H9 (cell line): ENCODE data around the gene MGA. TPM values are rescaled to one million over a fixed set of nuclear protein-coding genes. Genes with fewer than 3 reads are reported as not detected.

Experiments
- DNase-seq: peaks from one replicate; pipeline ENCODE4 v3.0.0-alpha.2; 2017
- H2AFZ ChIP-seq: one replicate; pipeline ENCODE4 v1.6.1; 2013; ENCODE audit warnings: mild to moderate bottlenecking, low read length, control low read depth, moderate library complexity
- H2AK5ac ChIP-seq: 2 replicates; pipeline ENCODE4 v1.6.1; 2013; ENCODE audit warnings: low read length, control low read depth, mixed read lengths; ENCODE audit not compliant: insufficient read length
- H2BK120ac ChIP-seq: one replicate; pipeline ENCODE4 v1.6.1; 2013; ENCODE audit warnings: low read depth, mild to moderate bottlenecking, low read length, control low read depth, inconsistent platforms; ENCODE audit not compliant: poor library complexity, severe bottlenecking
- H2BK12ac ChIP-seq: 2 replicates; pipeline ENCODE4 v1.6.1; 2013; ENCODE audit warnings: low read length, control low read depth, mixed read lengths, low read depth; ENCODE audit not compliant: insufficient read length
- H2BK15ac ChIP-seq: 2 replicates; pipeline ENCODE4 v1.6.1; 2013; ENCODE audit warnings: low read depth, low read length, control low read depth
- H2BK20ac ChIP-seq: one replicate; pipeline ENCODE4 v1.6.1; 2013; ENCODE audit warnings: low read depth, mild to moderate bottlenecking, low read length, control low read depth, inconsistent platforms; ENCODE audit not compliant: poor library complexity, severe bottlenecking
- H2BK5ac ChIP-seq: 2 replicates; pipeline ENCODE4 v1.6.1; 2013; ENCODE audit warnings: low read length, control low read depth, mixed read lengths; ENCODE audit not compliant: insufficient read length
- H3K14ac ChIP-seq: 2 replicates; pipeline ENCODE4 v1.6.1; 2013; ENCODE audit warnings: low read length, control low read depth; ENCODE audit not compliant: insufficient read depth
- H3K18ac ChIP-seq: 2 replicates; pipeline ENCODE4 v1.6.1; 2013; ENCODE audit warnings: low read depth, mild to moderate bottlenecking, mixed read lengths, low read length, control low read depth; ENCODE audit not compliant: insufficient read length
- H3K23ac ChIP-seq: 2 replicates; pipeline ENCODE4 v1.6.1; 2013; ENCODE audit warnings: low read length, control low read depth, mixed read lengths, low read depth; ENCODE audit not compliant: insufficient read length
- H3K23me2 ChIP-seq: 2 replicates; pipeline ENCODE4 v1.6.1; 2013; ENCODE audit warnings: low read depth, mild to moderate bottlenecking, mixed read lengths, low read length, control low read depth; ENCODE audit not compliant: insufficient read length, poor library complexity, severe bottlenecking
- H3K27ac ChIP-seq: 2 replicates; pipeline ENCODE4 v1.5.1; 2013; ENCODE audit warnings: low read length, control low read depth, mixed read lengths, low read depth; ENCODE audit not compliant: insufficient read length
- H3K27me3 ChIP-seq: 2 replicates; pipeline ENCODE4 v1.6.1; 2013; ENCODE audit warnings: low read length, control low read depth, inconsistent platforms; ENCODE audit not compliant: insufficient read depth
- H3K4ac ChIP-seq: 2 replicates; pipeline ENCODE4 v1.6.1; 2013; ENCODE audit warnings: low read depth, mild to moderate bottlenecking, control low read depth, inconsistent platforms, low read length, moderate library complexity
- H3K4me1 ChIP-seq: 2 replicates; pipeline ENCODE4 v1.6.1; 2013; ENCODE audit warnings: low read length, control low read depth, inconsistent platforms; ENCODE audit not compliant: insufficient read depth
- H3K4me2 ChIP-seq: 2 replicates; pipeline ENCODE4 v1.6.1; 2013; ENCODE audit warnings: low read length, control low read depth, mixed read lengths; ENCODE audit not compliant: insufficient read length, insufficient read depth
- H3K56ac ChIP-seq: 2 replicates; pipeline ENCODE4 v1.6.1; 2013; ENCODE audit warnings: low read depth, mild to moderate bottlenecking, mixed read lengths, low read length, control low read depth; ENCODE audit not compliant: insufficient read length
- H3K79me1 ChIP-seq: 2 replicates; pipeline ENCODE4 v1.6.1; 2013; ENCODE audit warnings: low read depth, mild to moderate bottlenecking, moderate library complexity, low read length, control low read depth, inconsistent platforms; ENCODE audit not compliant: insufficient read depth, poor library complexity, severe bottlenecking
- H3K79me2 ChIP-seq: 2 replicates; pipeline ENCODE4 v1.6.1; 2013; ENCODE audit warnings: low read length, control low read depth, inconsistent platforms; ENCODE audit not compliant: insufficient read depth
- H3K9ac ChIP-seq: 2 replicates; pipeline ENCODE4 v1.6.1; 2013; ENCODE audit warnings: low read length, control low read depth, mixed read lengths; ENCODE audit not compliant: insufficient read length; ENCODE audit errors: extremely low read depth
- H3K9me3 ChIP-seq: one replicate; pipeline ENCODE4 v1.6.1; 2013; ENCODE audit warnings: low read depth, low read length, inconsistent platforms; ENCODE audit not compliant: control insufficient read depth
- H3T11ph ChIP-seq: one replicate; pipeline ENCODE4 v1.6.1; 2013; ENCODE audit warnings: mild to moderate bottlenecking, low read length, control low read depth, inconsistent platforms
- H4K20me1 ChIP-seq: one replicate; pipeline ENCODE4 v1.6.1; 2013; ENCODE audit not compliant: control insufficient read depth, insufficient read length, insufficient read depth
- H4K5ac ChIP-seq: 2 replicates; pipeline ENCODE4 v1.6.1; 2013; ENCODE audit warnings: low read depth, mild to moderate bottlenecking, mixed read lengths, low read length, control low read depth; ENCODE audit not compliant: insufficient read length
- H4K8ac ChIP-seq: replicated peaks from 2 replicates; pipeline ENCODE4 v1.6.1; 2013; ENCODE audit warnings: low read length, control low read depth, mixed read lengths, low read depth; ENCODE audit not compliant: insufficient read length
- H4K91ac ChIP-seq: 2 replicates; pipeline ENCODE4 v1.6.1; 2013; ENCODE audit warnings: low read depth, mild to moderate bottlenecking, moderate library complexity, mixed read lengths, low read length, control low read depth; ENCODE audit not compliant: insufficient read length
- H3K27ac Mint-ChIP-seq, 3 experiments: 2 replicates in 2 of 3; 3 replicates in 1 of 3; pipeline ENCODE4 v1.8.0; 2020 to 2021; ENCODE audit warnings: mixed read lengths in 3 of 3, mild to moderate bottlenecking in 1 of 3, moderate library complexity in 1 of 3
- H3K27me3 Mint-ChIP-seq: 2 replicates; pipeline ENCODE4 v1.8.0; 2021; ENCODE audit warnings: low read depth, mild to moderate bottlenecking, moderate library complexity, mixed read lengths
- H3K36me3 Mint-ChIP-seq, 3 experiments: 2 replicates in 2 of 3; 3 replicates in 1 of 3; pipeline ENCODE4 v1.8.0; 2020 to 2021; ENCODE audit warnings: low read depth in 3 of 3, mixed read lengths in 3 of 3; ENCODE audit not compliant: insufficient read depth in 1 of 3
- H3K4me1 Mint-ChIP-seq, 2 experiments: 2 replicates each; pipeline ENCODE4 v1.8.0; 2020; ENCODE audit warnings: mixed read lengths in 2 of 2
- H3K4me3 Mint-ChIP-seq, 2 experiments: 2 replicates in 1 of 2; 3 replicates in 1 of 2; pipeline ENCODE4 v1.8.0; 2020 to 2021; ENCODE audit warnings: mild to moderate bottlenecking in 2 of 2, mixed read lengths in 2 of 2, moderate library complexity in 1 of 2
- H3K9me3 Mint-ChIP-seq, 2 experiments: 2 replicates in 1 of 2; 3 replicates in 1 of 2; pipeline ENCODE4 v1.8.0; 2020; ENCODE audit warnings: mild to moderate bottlenecking in 2 of 2, mixed read lengths in 2 of 2, moderate library complexity in 1 of 2
- WGBS: extraction: QIAGEN DNeasy Blood & Tissue Kit; methylation state at CpG from one replicate; pipeline ENCODE4 v1.1.7; 2013; ENCODE audit warnings: missing lambda C conversion rate, low lambda C conversion rate, mixed read lengths; ENCODE audit not compliant: insufficient read length; ENCODE audit errors: extremely low coverage; 5-methylcytosine and 5-hydroxymethylcytosine counted together
- total RNA-seq: library from RNA; stranded (reverse); gene quantifications from 2 replicates; pipeline ENCODE4 v1.2.1, GENCODE V29; 2021
- TF ChIP-seq, protein P1 (sequence below): fragments of 200-600 bp; sonication (generic); conservative IDR thresholded peaks from 3 replicates; pipeline ENCODE4 v1.8.0; 2021; ENCODE audit warnings: antibody characterized with exemption, mild to moderate bottlenecking

The MGA gene
- total RNA-seq, 1 experiment from 2014 or later: 62.7 TPM

DNA sequence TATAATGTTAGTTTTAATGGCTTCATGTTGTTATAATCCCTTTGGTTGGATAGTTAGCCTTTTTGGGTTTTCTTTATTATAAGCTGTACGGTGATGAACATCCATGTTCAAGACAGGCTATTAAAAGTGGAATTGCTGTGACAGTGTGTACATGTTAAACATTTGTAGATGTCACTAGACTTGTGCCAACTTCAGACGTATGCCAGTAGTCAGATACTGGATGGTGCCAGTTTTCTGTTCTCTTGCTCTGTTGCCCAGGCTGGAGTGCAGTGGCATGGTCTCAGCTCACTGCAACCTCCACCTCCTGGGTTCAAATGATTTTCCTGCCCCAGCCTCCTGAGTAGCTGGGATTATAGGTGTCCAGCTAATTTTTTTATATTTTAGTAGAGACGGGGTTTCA, 54.1 kb downstream of the MGA start:
- TF ChIP-seq, protein P1, sequence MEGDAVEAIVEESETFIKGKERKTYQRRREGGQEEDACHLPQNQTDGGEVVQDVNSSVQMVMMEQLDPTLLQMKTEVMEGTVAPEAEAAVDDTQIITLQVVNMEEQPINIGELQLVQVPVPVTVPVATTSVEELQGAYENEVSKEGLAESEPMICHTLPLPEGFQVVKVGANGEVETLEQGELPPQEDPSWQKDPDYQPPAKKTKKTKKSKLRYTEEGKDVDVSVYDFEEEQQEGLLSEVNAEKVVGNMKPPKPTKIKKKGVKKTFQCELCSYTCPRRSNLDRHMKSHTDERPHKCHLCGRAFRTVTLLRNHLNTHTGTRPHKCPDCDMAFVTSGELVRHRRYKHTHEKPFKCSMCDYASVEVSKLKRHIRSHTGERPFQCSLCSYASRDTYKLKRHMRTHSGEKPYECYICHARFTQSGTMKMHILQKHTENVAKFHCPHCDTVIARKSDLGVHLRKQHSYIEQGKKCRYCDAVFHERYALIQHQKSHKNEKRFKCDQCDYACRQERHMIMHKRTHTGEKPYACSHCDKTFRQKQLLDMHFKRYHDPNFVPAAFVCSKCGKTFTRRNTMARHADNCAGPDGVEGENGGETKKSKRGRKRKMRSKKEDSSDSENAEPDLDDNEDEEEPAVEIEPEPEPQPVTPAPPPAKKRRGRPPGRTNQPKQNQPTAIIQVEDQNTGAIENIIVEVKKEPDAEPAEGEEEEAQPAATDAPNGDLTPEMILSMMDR: no peak
- Histone ChIP-seq H2BK5ac (no peak overlapping the region), H2AFZ (no peak overlapping the region), H3K4me1 (no peaks in the 10 kb centered on the region), H3K27me3 (no peaks in the 10 kb centered on the region), H4K91ac (no peak overlapping the region), H3K14ac (no peak overlapping the region), H3K9ac (no peak overlapping the region), H3K79me1 (no peaks in the 10 kb centered on the region), H3K23me2 (no peaks in the 10 kb centered on the region), H3K18ac (no peak overlapping the region), H4K20me1 (no peaks in the 10 kb centered on the region), H2BK20ac (no peak overlapping the region), H2BK120ac (no peak overlapping the region), H3K4ac (no peak overlapping the region), H2AK5ac (no peak overlapping the region), H2BK15ac (no peak overlapping the region), H3K27ac (no peak overlapping the region), H3K9me3 (no peaks in the 10 kb centered on the region), H3K4me2 (no peak overlapping the region), H3T11ph (no peak overlapping the region), H2BK12ac (no peak overlapping the region), H3K23ac (no peak overlapping the region), H4K5ac (no peak overlapping the region), H3K56ac (no peak overlapping the region), H3K79me2 (no peaks in the 10 kb centered on the region), H4K8ac (no peak overlapping the region)
- no CpG with 5 or more reads among the region's 3 CpGs for WGBS
- peaks cover 15 to 39% (median 35%) of the 10 kb centered on the region in 3 experiments; a peak in 6 of 7 replicates for H3K36me3 Mint-ChIP-seq
- H3K4me1 Mint-ChIP-seq: no peaks in the 10 kb centered on the region
- H3K27ac Mint-ChIP-seq: no peak overlapping the region
- no peaks in the 10 kb centered on the region for H3K27me3 Mint-ChIP-seq
- H3K9me3 Mint-ChIP-seq: no peaks in the 10 kb centered on the region
- no peak overlapping the region for H3K4me3 Mint-ChIP-seq
- no peak for DNase-seq
